GM19043 (cell line): ENCODE data around the gene WDR7.

Experiments
- ATAC-seq: cut with Tn5 transposase; IDR thresholded peaks from one replicate; pipeline ENCODE4 v1.9.1; 2021; ENCODE audit warnings: low read depth; ENCODE audit not compliant: unreplicated experiment

WDR7 gene

DNA sequence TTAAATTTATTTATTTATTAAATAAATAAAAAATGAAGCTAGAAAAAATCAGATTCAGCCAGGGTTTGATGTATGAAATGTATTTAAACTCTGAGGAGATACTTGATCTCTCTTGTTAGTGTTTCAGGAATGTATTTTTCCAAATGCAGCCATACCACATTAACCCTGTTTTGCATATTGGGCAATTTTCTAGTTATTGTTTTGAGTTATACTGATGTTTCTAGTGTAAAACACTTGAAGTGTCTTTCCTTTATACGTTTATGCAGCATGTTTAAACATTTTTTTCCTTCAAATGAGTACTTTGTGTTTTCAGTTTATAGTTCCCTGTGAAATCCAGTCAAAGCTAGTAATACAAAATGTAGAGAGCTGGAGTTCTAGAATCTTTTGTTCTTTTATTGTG is 69.9 kb downstream of the WDR7 start:
- ATAC-seq, result no peak

DNA sequence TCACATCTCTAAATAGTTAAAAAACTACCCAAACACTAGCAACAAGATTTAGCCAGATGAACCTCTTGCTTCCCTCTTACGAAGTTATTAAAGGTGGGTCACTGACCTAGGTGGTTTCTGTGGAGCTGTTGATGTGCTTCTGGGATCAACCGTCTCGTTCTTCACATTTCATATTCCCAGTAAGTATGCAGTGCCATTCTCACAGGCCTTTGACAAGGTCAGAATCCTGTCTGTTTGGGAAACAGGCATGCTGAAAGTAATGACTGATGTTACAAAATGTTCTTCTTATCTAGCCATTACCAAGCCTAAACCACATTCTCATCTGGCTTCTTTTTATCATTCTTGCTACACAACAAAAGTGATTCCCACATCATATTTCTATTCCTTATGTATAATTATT is 70.3 kb downstream of the WDR7 start:
- no peak for ATAC-seq

DNA sequence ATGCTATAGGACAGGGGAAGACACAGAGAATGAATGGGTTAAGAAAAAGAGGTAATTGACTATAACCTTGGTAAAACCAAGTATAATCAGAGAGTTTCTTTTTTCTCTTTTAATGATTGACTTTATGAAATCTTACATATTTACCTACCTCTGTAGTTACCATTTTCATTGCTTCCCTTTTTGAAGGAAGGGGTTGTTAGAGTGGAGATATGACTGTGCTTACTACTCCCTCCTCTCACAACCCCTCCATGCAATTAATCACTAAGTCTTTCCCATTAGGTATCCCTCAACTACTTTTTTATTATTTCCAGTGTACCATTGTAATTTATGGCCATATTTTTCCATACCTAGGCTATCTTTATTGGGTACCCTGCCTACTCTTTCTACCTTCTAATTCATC is 71.4 kb downstream of the WDR7 start:
- no peak for ATAC-seq

DNA sequence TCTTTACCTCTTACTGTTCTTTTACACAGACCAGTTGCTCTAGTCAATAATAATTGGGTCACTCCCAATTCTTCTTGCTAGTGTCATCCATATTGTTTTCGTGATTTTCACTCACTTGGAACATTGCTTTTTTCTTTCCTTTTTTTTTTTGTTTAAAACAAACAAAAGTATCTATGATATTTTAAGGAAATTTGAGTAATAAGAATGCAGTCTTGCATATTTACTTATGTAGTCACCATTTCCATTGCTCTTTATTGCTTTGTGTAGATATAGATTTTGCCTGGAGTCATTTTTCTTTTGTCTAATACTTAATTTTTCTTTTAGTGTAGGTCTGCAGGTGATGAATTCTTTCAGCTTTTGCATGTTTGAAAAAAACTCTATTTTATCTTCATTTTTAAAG is 71.9 kb downstream of the WDR7 start:
- ATAC-seq, result no peak

DNA sequence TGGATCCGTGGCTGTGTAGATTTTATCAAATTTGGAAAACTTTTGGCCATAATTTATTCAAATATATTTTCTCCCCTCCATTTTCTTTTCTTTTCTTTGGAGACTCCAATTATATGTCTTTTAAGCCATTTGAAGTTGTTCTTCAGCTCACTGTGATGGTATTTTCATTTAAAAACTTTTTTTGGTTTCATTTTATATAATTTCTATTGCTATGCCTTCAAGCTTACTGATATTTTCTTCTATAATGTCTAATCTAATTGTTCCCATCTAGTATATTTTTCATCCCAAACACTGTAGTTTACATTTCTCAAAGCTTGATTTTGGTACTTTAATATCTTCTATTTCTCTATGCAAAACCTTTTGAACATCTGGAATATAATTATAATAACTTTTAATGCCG is 72.5 kb downstream of the WDR7 start:
- ATAC-seq, result no peak

DNA sequence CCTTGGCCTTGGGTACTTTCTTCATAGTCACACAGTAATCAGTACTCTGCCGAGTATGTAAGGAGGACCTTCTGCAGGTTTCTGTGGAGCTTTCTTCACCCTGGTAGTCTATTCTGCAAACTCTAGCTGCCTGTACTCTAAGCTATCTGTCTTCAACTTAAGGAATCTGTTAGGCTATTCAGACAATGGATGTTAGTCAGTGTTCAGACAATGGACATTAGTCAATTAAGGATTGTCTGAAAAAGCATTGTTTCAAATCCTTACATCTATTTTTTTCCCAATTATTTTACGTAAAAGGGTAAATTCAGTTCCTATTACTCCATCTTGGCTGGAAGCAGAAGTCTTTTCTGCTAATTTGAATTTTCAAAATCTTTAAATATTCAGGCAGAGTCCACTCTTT is 75.7 kb downstream of the WDR7 start:
- no peak for ATAC-seq

DNA sequence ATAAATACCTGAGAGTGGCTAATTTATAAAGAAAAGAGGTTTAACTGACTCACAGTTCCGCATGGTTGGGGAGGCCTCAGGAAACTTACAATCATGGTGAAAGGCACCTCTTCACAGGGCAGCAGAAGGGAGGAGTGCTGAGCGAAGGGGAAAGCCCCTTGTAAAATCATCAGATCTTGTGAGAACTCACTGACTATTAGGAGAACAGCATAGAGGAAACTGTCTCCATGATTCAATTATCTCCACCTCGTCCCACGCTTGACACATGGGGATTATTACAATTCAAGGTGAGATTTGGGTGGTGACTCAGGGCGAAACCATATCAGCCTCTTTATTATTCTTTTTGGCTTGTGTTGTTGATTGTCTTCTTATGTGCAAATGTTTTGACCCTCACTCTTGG is 76.2 kb downstream of the WDR7 start:
- no peak for ATAC-seq

DNA sequence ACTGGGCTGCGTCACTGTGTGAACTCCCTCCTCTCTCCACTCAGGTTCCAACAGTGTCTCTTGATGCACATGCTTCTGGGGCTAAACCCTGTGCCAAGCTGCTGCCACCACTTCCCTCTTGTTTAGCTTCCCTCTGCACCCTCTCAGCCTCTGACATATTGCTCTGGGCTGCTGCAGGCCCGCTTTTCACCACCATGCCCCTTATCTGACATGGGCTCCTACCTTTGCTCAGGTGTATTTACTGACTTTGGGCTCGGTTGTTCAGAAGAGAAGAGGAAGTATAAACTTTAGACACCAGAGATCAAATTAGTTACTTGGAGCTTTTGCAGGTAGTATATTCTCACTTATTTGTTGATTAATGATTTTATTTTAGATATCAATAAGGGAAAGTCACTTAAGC is 77.6 kb downstream of the WDR7 start:
- ATAC-seq, result no peak

DNA sequence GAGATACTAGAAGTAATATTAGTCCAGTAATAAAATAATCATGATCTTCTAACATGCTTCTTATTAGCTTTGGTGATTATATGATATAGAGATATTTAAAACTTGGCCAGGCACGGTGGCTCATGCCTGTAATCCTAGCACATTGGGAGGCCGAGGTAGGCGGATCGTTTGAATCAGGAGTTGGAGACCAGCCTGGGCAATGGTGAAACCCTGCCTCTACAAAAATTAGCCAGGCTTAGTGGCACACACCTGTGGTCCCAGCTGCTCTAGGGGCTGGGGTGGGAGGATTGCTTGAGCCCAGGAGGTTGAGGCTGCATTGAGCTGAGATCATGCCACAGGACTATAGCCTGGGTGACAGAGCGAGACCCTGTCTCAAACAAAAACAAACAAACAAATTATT is 87.0 kb downstream of the WDR7 start:
- ATAC-seq, result no peak

DNA sequence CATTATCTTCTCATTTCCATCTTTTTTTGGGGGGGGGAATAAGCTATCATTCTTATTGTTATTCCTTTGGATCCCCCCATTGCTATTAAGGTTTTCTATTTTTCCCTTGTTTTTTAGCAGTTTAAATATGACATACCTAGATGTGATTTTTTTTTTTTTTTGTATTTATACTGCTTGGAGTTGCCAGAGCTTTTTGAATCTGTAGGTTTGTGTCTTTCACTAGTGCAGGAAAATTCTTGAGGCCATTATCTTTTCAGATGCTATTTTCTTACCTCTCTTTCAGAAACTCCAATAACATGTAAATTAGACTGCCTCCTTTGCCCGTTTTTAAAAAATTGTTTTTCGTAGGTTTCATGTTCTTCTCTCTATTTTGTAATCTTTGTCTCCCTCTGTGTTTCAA is 88.6 kb downstream of the WDR7 start:
- no peak for ATAC-seq

DNA sequence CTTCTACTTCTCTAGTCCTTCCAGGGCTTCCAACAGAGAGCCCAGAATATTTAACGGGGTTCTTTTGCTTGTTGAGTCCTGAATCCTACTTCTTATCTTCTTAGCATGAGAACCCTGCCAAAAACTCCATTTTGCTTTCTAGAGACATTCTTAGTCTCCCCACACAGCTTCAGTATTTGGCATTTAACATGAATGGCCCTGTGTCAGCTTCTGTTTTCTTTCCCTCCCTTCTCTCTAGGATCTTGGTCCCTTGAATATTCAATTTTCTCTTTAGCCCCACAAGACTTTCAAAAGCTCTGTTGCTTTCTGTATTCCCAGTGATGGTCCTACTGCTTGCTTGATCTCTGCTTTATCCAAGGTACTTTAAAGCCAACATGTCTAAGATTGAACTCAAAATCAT is 89.5 kb downstream of the WDR7 start:
- no peak for ATAC-seq

DNA sequence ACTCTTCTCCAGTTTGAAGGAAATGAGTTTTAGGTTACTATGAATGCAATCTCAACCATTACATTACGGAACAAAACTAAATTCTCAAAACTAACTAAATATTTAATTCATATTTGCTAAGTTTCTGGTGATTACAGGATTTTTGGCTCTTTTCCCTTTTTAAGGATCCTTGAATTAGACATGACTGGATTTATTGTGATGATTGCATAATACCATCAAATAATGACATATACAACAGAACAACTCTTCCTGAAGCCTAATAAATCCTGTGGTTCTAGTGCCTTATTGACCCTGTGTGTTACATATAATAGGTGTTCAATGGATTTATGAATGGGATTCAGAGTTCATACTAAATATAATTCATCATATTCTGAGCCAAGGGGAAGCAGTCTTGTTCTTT is 90.5 kb downstream of the WDR7 start:
- ATAC-seq, result no peak

DNA sequence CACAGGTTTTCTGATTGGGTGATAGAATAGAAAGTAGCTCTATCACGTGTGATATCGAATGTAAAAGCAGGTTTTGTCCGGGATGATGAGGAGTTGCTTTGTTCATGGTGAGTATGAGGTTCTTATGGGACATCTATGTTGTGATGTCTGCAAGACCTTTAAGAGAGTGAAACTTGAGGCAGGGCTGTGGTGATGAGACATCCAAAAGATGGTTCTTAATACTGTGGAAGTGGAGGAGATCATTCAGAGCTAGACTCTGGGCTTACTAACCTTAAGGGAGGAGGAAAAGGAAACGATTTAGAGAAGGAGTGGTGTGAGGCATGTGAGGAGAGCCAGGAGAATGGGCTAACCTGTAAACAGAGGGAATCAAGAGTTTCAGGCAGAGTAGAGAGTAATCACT is 92.0 kb downstream of the WDR7 start:
- no peak for ATAC-seq

DNA sequence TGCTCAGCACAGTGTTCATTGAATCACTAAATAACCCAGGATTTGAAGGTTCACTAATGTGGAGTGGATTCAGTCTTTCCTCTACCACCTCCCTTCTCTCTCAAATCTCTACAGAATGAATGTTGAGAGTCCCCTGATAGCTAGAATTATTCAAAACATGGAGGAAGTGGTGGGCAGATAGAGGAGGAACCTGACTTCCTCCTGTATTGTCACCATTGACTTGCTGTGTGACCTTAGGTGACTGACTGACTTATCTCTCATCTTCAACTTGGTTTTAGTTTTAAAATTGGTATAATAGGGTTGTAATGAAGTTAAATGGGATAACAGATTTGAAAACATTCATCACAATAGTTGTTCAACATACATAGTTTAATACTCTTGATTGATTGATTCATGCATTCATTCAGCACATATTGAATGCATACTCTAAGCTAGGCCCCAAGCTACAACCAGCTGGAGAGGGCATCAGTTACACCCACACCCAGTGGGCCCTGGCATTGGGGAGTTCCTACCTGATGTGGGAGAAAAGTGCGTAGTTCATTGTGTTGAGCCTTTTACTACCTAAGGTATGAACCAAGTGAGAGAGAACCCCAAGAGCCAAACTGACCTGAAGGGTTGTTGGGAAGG is 96.0 kb downstream of the WDR7 start:
- no peak for ATAC-seq

DNA sequence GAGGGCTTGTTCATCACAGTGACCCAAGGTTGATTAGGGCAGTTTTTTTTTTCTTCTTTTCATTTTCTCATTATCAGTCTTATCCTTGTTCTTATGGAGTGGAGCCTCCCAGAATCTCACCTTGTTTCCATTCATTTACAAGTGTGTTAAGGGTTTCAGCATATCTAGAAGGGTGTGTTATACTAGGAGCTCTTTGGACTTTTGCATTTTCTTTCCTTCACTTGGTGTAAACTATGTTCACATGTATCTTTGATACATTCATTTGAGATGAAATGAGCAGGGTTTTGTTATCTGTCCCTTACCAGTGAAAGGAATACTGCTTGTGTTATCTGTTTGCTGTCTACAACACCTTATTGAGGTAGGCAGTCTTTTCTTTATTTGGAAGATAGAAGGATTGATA is 96.7 kb downstream of the WDR7 start:
- ATAC-seq, result no peak

DNA sequence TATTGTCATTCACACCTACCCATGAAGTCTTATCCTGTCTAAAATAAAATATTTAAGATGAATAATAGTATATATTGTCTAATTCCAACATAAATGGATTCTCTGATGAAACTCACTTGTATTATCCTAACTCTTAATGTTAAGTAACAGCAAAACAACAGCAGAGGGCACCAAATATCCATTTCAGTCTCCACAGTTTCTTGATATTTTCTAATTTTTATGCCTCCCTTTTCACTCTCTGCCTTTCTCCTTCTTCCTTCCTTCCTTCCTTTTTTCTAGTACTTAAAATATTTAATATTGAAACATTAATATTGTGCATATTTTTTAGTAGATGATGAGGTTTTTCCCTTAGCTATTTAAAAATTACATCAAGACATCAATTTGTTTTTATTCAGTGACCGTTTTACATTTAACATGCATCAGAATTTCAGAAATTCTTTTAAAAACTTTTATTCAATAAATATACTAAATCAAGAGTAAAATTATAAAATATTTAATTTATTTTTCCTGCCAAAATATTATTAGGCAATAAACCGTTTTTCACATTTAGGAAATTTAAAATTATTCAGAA is 97.6 kb downstream of the WDR7 start:
- no peak for ATAC-seq

DNA sequence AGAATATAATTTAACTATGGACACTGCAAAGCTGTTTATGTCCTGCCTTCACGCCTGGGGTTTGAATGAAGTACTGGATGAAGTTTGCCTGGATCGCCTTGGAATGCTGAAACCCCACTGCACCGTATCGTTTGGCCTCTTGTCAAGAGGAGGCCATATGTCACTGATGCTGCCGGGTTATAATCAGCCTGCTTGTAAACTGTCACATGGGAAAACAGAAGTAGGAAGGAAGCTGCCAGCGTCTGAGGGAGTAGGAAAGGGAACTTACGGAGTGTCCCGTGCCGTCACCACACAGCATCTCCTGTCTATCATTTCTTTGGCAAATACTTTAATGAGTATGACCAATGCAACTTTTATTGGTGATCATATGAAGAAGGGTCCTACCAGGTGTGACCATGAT is 105.8 kb downstream of the WDR7 start:
- no peak for ATAC-seq

DNA sequence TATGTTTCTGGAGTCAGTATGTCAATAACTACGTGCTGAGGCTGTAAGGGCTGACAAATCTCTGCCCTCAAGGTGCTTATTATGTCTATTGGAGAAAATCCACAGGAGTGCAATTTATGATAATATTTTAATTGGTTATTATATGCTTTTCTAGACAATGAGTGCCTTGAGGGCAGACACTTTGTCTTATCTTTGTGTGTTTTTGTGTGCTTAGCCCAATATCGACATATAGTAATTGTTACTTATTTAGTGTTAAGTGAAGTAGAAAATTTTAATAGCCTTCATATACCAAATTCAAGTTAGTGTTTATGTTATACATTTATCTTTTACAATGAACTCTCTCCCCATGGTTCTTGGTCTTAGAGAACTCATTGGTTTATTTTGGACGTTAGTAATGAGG is 118.9 kb downstream of the WDR7 start:
- ATAC-seq, result no peak

DNA sequence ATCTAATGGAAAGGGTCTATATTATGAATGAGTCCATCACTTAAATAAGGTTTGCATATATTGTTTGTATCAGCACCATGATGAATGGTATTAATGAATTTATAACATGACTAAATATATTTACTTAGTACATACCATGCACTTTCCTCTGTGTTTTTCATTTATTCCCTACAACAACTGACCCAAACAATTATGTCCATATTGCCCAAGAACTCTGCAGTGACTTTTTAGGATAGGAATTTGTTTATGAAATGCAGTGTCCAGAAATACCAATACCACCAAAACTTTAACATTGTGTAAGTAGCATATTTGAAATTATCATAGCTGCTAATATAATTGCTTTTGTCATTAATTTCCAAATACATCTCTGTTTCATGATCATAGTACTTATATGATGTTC is 119.7 kb downstream of the WDR7 start:
- no peak for ATAC-seq

DNA sequence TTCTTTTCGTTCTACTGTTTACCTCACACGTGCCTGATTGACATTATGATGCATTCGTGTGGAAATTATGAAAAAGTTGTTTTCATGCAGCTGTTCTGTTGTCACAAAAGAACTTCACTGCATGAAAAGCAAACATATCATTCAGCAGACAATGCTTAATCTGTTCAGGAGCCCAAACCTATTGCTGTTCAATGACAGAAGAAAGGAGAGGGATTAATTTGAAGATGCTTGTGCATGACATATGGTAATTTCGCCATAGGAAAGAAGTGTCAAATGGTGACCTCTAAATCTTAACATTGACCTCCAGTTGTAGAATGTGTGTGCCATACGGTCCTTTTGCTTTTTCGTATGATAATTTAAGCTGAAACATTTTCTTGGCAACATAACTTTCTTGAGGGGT is 124.5 kb downstream of the WDR7 start:
- no peak for ATAC-seq

DNA sequence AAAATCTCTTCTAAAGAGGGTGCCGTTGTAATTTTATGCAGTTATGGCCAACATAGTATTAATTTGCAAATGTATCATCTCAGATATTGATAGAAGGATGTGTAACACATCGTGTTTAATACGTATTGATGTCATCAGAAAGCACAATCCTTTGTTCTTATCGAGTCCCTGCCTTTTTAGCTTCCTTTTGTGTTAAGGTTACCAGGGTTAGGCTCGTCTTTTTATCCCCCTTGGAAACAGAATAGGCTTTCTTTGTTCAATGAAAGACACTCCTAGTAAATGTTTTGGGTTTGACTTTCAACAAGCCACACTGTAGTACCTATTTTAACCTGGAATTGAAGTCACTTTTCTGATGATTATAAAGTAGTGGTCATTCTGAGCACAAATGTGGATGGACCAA is 136.2 kb downstream of the WDR7 start:
- no peak for ATAC-seq

DNA sequence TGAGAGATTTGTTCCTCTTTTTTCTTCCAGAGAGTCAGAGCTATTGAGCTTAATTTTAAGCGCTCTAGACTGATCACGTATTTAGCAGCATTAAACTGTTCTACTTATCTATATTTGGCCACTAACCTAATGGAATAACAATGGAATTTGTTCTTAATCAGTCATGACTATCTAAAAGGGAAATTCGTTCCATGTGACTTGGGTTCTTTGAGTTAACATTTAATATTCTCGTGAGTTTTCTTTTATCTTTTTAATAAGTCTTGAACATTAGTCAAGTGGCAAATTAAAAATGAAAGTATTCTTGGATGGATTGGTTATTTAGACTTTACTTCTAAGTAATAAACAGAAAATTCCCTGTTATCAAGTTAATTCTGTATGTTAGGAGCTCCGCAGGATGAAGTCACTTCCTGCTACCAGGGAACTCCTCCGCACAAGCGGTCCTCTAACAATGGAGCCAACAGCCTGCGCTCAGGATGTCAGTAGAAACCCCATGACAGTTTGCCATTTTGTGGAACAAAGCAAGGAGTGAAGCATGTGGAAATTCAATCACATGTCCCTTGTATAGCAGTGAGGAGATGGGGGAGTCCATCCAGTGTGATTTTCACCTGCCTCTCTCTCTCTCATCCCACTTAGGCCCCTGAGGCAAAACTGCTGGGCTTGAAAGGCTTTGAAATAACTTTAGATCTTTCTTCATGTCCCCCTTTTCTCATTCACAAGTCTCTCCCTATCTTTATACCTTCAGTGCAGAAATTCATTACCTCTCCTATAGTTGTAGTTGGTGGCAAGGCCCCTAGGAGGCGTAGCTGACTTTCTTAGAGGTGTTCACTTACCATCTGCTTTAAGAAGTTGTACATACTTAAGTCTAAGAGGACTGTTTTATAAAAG is 138.1 kb downstream of the WDR7 start:
- ATAC-seq, result no peak
